Kidney capillary endothelial cell (primary cell): ENCODE results near the gene NTN1.

Experiments used
- DNase-seq: peaks from one replicate; pipeline ENCODE4 v3.0.0-alpha.2; 2018; ENCODE audit warnings: low spot score

NTN1 gene

DNA sequence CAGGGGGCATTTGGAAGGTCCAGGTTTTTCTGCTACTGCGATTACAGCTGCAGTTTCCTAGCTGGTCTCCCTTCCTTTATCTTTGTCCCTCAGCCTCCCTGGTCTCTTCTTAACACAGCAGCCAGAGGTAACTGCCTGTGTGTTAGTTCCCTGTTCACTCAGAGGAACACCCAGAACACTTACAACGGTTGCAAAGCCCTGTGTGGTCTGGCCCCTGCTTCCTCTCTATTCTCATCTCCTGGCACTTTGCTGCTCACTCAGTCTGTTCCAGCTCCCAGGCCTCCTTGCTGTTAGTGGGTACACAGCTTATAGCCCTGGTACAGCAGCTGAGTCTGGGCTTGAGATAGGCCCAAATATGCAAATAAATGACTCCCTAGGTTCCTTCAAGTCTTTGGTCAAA is 16.4 kb downstream of the NTN1 start:
- no peak for DNase-seq

- DNase-seq, result no peak
These were observed 17.1 kb downstream of the NTN1 start for GRCh38 chr17:9038380-9038779.

DNA sequence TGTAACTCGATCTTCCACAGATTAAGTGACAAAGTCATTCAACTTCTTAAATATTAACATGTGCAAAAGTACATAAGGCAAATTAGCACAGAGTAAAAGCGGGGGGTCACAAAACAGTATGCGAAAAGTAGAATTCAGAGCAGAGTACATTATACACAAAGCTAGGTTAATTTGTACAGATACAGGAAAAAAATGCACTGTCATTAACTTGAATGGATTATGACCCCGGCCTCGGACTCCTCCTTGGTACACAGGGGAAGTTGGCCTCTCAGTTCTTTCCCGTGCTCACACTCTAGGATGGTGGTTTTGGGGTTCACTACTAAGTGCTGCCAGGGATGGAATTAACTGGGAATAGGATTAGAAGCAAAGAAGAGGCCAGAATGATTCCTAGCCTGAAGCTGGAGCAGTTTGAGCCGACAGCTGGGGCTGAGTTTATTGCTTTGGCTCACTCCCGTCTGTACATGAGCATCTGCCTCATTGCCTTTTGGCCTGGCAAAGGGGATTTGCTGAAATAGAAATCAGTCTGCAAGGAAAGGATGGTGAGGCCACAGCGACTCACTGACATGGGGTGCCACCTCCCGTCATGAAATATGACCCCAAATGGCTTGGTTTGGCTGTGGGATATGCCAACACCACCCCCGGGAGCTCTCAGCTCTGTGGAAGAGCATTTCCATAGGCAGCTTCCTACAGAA is 23.6 kb downstream of the NTN1 start:
- DNase-seq, result no peak

- no peak for DNase-seq
These were observed 29.6 kb downstream of the NTN1 start for GRCh38 chr17:9050801-9051401.

DNA sequence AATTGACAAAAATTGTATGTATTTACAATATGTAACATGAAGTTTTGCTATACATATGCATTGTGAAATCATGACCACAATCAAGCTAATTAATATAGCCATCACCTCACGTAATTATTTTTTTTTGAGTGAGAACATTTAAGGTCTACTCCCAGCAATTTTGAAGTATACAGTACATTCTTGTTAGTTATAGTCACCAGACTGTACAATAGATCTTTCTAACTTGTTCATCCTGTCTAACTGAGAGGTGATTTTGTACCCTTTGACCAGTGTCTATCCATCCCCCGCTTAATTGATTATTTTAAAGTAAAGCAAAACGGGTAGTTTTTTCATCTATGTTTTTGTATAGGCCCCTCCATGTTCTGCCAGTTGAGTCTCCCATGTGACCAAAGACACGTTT is 30.3 kb downstream of the NTN1 start:
- DNase-seq, result no peak

DNA sequence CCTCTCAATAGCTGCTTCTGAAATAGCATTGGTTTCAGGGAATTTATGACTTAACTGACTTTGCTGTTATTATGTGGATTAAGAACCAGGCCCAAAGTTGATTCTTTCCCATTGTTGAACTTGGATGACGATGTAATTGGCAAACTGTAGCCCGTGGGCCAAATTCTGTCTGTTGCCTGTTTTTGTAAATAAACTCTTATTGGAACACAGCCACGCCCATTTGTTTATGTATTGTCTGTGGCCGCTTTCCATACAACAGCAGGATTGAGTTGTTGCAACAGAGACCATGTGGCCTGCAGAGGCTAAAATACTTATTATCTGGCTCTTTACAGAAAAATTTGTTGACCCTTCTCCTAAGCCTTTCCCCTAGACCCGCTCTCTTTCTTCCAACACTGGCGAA is 31.6 kb downstream of the NTN1 start:
- no peak for DNase-seq

DNA sequence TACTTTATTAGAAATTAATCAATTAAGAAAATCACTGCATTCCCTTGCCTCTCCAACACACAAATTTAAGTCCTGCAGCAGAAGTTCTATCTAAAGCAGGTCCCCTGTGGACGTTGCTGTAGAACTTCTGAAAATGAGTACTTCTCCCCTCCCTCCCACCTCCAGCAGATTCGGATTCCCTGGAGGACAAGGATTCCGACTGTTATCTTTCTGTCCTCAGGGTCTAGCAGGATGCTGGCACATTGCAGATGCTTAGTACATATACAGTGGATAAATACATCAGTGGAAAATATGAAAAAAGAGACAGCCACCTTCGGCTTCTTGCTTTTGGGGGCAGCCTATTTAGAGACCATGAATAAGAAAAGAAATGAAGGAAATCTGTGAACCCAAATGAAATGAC is 32.1 kb downstream of the NTN1 start:
- no peak for DNase-seq

DNA sequence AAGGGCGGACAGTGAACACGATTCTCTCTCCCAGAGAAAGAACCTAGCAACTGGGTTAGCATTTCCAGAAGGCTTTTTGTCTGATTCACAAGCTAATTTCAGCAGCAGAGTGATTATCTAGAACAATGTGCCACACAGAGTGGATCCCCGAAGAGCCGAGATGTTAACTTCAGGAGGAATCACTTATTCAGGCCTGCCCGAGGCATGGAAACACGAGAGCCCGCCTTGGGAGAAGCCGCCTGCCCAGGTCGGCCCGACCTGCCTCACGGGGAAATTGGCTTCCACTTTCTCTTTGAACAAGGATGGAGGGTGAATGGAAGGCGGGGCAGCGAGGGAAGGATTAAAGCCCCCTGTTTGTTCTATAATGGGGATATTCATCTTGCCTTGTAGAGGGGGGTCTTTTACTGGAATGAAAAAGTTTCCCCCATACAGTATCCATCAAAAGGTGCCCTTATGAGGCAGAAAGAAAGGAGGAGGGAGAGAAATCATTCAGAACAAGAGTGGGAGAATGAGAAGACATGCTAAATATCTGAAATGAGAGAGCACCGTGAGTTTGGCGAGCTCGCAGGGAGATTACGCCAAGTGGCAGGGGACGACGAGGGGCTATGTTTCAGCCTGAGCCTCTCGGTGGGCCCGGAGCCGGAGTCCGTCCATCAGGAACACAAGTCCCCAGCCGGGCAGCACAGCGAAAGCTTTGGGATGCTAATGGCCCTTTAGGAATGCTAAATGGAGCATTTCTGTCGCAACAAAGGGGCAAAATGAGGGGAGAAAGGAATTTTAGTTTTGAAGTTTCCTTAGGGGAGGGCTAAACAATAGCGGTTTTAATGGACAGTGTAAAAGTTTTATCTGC is 33.0 kb downstream of the NTN1 start:
- DNase-seq, result no peak

- no peak for DNase-seq
These were observed 34.0 kb downstream of the NTN1 start for GRCh38 chr17:9055281-9055680.

DNA sequence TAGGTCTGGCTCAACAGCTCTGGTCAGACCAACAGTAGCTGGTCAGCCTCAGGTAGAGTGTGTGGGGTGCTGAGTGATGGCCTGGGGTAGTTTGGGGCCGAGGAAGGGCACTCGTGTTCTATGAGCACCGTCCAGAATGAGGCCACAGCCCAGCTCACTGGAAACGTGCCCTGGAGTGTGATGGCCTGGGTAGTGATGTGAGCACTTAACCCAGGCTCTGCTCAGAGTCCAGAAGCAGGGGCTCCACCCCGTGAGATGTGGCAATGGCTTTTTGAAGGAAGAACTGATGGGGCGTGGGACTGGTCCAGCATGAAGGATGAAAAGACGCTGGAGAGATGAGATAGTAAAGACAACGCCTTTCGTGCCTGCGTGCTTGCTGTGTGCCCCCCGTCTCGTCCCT is 35.3 kb downstream of the NTN1 start:
- DNase-seq, result no peak

GRCh38 chr17:9057310-9057709 is 36.0 kb downstream of the NTN1 start:
- DNase-seq, result no peak

- no peak for DNase-seq
These were observed 41.1 kb downstream of the NTN1 start for GRCh38 chr17:9062399-9062902.

- DNase-seq, result no peak
These were observed 43.1 kb downstream of the NTN1 start for GRCh38 chr17:9064311-9064834.

GRCh38 chr17:9071016-9071415 is 49.7 kb downstream of the NTN1 start:
- DNase-seq, result no peak

DNA sequence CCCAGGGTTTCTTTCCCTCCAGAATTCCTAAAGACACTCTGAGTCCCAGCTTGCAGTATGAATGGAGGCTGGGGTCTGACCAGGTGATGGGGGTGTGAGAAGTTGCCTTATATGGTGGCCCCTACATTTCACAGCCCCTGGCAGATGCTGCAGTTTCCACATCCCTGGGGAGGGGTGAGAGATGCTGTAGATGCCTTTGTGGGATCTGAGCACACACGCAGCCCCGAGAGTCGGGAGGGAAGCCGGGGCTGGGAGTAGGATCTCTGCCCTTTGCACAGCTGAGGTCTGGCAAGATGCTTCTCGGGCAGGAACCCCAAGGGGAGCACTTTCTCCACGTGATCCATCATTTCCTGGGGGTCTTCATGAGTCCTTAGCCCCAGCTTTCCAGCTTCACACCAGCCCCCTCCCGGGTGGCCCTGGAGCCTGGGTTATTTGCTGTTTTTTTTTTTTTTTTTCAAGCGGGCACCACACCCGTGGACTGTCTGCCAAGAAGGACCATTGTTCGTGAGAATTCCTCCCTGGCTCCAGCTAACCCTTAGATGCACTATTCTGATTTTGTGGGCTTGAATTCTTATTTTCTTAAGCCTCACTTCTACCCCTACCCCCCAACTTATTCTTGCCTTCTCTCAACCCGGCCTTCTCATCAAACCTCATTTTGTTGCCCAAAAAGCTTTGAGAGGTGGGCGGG is 50.6 kb downstream of the NTN1 start:
- no peak for DNase-seq

- DNase-seq, result no peak
These were observed 51.5 kb downstream of the NTN1 start for GRCh38 chr17:9072696-9073339.

GRCh38 chr17:9074131-9074530 is 52.8 kb downstream of the NTN1 start:
- no peak for DNase-seq

DNA sequence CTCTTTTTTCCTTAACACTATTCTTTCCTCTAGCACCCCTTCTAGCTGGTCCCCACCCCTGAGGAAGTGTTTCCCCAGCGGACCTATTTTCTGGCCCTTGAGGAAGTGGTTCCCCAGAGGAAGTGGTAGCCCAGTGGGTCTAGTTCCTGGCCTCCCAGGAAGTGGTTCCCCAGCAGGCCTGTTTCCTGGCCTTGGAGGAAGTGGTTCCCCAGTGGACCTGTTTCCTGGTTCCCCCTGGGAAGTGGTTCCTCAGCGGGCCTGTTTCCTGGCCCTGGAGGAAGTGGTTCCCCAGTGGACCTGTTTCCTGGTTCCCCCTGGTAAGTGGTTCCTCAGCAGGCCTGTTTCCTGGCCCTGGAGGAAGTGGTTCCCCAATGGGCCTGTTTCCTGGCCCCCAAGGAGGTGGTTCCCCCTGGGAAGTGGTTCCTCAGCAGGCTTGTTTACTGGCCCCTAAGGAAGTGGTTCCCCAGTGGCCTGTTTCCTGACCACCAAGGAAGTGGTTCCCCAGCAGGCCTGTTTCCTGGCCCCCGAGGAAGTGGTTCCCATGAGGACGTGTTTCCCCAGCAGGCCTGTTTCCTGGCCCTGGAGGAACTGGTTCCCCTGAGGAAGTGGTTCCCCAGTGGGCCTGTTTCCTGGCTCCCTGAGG is 58.3 kb downstream of the NTN1 start:
- DNase-seq, result no peak

- DNase-seq, result no peak
These were observed 59.1 kb downstream of the NTN1 start for GRCh38 chr17:9080296-9080914.

DNA sequence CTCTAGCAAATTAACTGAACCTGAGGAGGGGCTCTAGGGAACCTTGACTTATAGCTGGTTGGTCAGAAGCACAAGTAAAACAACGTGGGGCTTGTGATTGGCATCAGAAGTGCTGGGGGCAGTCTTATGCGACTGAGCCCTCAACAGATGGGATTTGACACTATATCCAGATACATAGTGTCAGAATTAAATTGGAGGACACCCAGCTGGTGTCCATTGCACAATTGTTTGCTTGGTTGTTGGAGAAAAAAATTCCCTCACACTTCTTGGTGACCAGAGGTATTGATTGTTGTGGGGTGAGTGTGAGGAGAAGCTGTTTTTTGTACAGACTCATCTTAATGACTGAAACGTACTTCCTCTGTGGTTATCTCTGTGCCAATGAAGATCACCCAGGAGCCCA is 59.7 kb downstream of the NTN1 start:
- no peak for DNase-seq

GRCh38 chr17:9086577-9086976 is 65.3 kb downstream of the NTN1 start:
- DNase-seq, result no peak
